Ramos (cell line): Measurements from ENCODE around the gene ILDR2.

Experiments
- in situ Hi-C: fragments of 300-500 bp; cut with MboI; formaldehyde crosslinking; loops from one replicate; pipeline ENCODE4 v1.14.3; 2022; ENCODE audit warnings: low sequenced_read_pairs; ENCODE audit not compliant: unreplicated experiment

ILDR2 gene, protein sequence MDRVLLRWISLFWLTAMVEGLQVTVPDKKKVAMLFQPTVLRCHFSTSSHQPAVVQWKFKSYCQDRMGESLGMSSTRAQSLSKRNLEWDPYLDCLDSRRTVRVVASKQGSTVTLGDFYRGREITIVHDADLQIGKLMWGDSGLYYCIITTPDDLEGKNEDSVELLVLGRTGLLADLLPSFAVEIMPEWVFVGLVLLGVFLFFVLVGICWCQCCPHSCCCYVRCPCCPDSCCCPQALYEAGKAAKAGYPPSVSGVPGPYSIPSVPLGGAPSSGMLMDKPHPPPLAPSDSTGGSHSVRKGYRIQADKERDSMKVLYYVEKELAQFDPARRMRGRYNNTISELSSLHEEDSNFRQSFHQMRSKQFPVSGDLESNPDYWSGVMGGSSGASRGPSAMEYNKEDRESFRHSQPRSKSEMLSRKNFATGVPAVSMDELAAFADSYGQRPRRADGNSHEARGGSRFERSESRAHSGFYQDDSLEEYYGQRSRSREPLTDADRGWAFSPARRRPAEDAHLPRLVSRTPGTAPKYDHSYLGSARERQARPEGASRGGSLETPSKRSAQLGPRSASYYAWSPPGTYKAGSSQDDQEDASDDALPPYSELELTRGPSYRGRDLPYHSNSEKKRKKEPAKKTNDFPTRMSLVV

DNA sequence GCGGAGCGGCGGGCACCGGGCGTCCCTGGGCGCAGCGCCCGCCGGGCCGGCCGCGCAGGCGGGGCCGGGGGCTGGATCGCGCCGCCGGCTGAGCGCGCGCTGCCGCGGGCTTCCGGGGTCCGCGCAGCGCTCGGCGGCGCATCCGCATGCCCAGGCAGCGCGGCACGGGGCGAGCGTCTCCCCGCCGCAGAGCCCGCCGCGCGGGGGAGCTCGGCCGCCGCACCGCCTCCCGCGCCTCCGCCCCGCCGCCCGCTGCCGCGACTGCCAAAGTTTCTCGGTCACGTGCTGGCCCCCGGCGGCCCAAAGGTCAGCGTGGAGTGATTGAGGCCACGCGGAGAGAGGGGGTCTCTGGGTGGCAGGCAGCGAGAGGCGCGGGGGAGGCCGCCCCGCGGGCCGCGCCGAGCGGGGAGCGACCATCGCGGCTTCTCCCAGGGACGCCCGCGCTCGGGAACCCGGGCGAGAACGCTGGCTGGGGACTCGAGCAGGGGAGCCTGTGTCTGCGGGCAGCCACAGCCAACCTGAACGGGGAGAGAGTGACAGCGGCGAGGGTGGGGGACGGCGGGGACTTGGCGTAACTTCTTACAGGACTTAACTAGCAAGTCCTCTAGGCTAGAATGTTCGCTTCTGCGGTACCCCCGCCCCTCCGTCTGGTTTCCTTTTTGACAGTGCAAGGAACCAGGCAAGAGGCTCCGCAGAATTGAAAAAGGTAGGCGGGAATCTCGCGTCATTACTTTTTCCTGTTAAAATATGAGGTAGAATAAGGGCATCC, at the start of gene ILDR2:
TSS of gene ILDR2 (minus strand) at position 180 of the 769 bp plus-strand sequence. CDS start 272 bp downstream, outside the sequence.
- in situ Hi-C loops = no loop called here

DNA sequence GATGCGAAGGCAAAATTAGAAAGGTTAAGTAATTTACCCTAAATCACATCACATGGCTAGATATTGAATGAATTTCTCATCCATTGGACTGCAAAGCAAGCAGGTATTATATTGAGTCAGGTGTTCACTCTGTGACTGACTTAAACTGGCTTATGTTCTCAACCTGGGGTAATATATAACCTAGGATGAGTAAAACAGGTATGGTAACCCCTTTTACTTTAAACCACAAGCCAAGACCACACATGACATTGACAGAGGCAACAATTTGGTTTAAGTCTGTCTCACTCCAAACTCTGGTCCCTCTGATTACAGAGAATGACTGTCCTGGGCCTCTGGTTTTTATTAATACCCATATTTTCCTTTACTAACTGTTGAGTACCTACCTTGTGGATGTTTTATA, 47.0 kb upstream of the ILDR2 start:
- in situ Hi-C loops = no loop called here

DNA sequence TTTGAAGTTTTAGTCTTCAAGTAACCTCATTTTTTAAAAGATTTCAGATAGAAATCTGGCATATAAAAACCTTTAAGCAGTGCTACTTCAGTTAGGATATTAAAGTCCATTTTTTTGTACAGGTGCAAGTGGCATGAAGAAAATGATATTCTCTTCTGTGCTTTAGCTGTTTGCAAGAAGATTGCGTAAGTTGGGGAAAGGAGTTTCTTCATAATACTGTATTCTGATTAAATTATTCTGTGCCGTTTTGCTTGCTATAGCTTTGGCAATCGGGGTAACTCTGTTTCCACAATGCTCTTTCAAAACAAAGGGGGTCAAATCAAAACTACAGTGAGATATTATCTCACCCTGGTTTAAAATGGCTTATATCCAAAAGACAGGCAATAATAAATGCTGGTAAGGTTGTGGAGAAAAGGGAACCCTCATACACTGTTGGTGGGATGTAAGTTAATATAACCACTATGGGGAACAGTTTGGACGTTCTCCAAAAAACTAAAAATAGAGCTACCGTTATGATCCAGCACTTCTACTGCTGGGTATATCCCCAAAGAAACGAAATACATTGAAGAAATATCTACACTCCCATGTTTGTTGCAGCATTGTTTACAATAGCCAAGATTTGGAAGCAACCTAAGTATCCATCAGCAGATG, 40.9 kb upstream of the ILDR2 start:
- in situ Hi-C loops = no loop called here

DNA sequence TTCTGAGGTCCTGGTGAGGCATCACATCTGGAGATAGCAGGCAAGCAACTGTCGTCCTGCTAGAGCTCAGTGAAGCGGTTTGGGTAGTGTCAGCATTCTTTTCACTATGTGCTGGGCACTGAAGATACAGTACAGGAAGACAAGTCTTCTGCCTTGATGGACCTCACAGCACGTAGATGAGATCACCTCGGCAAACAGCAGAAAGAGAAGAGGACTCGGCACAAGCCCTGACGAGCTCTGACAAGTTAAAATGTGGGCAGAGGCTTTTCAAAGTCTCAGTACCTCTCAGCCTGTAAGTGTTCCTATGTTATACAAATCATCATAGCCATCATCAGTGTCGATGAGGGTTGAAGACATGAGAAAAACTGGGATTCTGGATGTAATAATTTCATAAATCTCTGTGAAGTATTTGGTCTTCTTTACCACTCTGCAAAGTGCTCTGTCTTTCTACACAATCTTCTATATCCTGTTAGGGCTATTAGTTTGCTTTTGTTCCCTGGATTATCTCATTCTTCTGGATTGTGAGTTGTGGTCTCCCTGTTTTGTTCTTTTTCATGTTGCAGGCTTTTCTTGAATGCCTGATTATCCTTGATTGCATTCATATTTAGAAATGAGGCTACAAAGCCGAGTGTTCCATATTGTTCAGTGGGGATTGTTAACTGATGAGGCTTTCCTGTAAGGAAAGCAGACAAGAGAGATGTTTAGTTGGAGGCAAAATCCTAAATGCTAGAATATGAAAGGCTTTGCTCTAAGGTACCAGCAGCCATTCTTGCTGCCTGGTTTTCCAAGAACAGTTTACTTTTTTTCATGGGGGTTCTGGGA, 38.0 kb upstream of the ILDR2 start:
- in situ Hi-C loops = no loop called here

DNA sequence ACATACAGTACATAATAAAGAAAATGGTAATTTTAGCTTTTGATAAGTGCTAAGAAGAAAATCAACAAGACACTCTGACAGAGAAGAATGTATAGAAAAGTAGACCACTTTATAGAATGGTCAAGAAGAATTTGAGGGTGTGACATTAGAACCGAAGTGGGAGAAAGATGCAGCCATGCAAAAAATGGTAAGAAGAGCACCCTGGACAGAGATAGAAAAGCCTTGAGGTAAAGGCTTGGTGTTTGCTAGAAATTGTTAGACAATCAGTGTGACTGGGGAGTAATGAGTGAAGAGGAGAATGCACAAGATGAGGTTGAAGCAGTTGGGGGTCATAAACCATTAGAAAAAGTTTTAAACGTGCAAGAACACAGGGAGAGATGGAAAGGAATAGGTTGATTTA, 37.2 kb upstream of the ILDR2 start:
- in situ Hi-C loops = no loop called here

DNA sequence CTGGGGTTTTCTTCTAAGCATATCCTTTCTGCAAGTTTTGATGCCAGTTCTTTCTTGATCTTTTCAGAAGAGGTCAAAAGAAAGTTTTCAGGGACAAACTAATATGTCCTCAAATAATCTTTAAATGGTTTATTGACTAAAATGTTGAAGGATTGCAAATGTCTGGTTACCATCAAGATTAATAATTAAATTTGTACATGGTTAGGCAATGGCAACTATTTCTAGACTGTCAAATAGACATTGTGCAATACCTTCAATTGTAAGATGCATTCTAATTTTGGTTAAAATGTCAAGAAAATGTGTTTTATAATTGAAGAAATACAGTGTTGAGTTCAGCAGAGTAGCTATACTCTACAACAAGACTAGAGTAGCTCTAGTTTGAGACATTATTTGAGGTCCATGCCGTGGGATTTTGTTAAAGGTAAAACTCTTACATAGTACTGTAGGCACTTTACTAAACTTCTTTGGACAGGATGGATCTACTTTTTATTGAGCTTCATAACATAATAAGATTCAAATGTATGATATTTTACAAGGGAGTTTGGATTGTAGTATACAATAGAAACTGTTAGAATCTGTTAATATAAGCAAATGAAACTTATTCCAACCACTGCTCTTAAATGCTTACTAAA, 36.3 kb upstream of the ILDR2 start:
- in situ Hi-C loops = no loop called here

DNA sequence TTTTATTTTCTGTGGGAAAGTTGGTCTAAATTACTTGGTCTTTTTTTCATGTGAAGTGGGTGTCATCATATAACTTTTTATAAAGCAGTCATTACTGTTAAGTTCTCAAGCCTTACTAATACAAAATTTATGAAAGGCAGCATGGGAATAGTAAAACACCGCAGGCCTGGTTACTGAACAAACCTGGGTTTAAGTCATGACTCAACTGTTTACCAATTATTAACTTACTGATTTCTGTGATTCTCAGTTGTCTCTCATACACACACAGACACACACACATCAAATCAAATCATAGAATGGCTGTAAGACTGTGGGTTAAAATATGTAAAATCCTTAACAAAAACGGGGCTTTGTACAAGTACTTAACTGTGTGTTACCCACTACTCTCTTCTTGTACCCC, 28.4 kb upstream of the ILDR2 start:
- in situ Hi-C loops = no loop called here

DNA sequence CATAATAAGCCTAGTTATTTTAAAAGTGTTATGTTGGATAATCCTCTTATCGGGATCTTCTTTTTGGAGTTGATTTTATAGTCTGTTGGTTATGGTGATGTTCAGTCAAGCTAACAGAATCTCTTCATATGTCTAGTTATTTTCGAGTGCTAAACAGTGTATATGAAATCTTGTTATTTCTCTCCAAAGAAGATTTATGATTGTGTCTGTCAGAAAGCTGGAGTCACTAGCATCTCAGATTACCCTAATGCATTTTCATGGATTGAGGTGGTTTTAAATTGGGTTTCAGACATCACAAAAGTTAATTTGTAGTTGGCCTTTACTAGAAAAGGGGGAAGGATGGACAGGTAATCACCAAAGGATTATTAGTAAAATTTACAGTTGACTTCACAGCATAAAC, 27.0 kb upstream of the ILDR2 start:
- in situ Hi-C loops = no loop called here

DNA sequence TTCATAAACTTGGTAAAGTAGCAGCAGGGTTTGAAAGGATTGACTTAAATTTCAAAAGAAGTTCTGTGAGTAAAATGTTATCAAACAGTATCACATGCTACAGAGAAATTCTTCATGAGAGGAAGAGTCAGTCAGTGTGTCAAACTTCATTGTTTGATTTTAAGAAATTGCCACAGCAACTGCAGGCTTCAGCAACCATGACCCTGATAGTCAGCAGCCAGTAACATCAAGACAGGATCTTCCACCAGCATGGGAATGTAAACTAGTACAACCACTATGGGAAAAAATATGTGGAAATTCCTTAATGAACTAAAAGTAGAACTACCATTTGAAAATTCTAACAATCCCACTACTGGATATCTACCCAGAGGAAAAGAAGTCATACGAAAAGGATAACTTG, 25.2 kb upstream of the ILDR2 start:
- in situ Hi-C loops = no loop called here

DNA sequence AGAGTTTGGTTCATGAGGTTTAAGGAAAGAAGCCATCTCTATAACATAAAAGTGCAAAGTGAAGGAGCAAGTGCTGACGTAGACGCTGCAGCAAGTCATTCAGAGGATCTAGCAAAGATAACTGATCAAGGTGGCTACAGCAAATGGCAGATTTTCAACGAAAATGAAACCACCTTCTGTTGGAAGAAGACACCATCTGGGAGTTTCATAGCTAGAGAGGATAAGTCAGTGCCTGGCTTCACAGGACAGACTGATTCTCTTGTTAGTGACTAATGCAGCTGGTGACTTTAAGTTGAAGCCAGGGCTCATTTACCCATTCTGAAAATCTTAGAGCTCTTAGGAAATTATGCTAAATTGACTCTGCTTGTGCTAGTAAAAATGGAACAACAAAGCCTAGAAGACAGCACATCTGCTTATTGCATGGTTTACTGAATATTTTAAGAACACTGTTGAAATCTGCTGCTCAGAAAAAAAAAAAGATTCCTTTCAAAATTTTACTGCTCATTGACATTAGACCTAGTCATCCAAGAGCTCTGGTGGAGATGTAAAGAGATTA, 24.2 kb upstream of the ILDR2 start:
- in situ Hi-C loops = no loop called here

DNA sequence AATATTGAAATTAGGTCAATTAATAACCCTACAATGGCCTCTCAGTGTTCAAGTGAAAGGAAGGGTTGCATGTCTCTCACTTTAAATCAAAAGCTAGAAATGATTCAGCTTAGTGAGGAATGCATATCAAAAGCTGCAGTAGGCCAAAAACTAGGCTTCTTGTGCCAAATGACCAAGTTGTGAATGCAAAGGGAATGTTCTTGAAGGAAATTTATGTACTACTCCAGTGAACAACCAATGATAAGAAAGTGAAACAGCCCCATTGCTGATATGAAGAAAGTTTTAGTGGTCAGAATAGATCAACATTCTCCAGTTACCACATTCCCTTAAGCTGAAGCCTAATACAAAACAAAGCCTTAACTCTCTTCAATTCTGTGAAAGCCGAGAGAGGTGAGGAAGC, 23.7 kb upstream of the ILDR2 start:
- in situ Hi-C loops = no loop called here

DNA sequence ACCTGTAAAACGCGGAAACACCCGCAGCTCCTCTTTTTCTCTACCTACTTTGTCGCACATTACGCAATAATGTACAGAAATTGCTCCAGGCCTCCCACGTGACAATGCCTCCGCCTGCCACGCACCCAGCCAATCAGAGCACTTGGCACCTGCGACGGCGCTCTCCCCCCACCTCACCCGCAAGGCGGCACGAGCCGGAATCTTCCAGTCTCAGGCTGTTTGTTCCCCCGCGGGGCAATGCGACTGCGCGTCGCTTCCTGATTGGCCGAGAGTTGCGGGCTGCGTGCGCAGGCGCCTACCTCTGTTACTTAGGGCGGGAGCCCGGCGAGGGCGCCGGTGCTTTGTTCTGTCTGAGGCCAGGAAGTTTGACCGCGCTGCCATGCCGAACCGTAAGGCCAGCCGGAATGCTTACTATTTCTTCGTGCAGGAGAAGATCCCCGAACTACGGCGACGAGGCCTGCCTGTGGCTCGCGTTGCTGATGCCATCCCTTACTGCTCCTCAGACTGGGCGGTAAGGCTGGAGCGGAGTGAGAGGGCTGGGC, 13.7 kb upstream of the ILDR2 start, which contains the start of gene MAEL:
TSS of gene MAEL (plus strand) at position 307 of the 542 bp plus-strand sequence. CDS start at position 380, 73 bp downstream.
- in situ Hi-C loops = no loop called here

DNA sequence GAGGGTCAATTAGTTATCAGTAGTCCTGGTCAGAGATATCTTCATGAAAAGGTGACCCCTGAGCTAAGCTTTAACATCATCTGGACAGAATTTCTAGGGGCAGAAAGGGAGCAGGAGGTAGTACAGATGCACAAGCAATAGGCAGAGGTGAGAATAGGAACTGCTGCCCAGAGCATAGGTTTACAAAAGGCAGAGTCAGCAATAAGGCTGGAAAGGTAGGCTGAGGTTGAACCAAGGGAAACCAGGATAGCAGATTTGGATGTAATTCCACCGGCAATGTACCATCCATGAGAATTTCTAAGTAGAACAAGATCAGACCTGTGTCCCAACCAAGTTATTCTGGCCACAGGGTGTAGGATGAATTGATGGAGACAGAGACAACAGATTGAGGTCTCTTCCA, 6.2 kb upstream of the ILDR2 start:
- in situ Hi-C loops = no loop called here

DNA sequence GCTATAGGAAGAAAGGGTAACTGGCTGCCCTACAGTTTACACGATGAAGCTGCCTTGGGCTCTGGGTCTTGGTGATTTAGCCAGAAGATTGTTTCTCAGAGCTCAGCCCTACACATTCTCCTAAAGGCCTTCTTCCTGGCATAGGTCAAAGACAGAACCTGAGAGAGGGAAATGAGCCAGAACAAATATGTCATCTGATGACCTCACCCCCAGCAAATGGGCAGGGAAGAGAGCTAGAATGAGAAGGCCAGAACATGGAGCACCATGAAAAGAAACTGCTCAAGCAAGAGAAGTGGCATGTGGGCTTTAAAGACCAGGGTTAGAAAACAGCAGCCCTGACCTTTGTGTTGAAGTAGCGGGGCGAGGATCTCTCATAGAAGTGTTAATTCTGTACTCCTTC, 5.5 kb upstream of the ILDR2 start:
- in situ Hi-C loops = no loop called here

DNA sequence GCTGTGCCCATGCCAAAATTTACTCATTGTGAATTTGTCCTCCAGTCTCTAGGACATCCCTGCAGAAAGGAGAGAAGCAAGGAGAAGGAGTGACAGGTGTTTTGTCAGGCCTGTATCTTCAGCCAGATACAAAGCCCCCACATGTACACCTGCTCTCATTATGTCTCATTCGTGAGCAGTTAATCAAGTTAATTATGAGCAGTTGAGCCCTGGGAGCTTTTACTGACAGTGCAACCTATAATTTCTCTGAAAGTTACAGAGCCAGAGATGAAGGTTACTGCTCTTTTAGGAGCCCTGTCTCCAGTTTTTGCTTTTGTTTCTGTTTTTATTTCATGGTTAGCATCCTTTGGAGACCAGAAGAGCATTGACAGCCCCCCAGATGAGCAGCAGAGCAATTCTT, 5.0 kb upstream of the ILDR2 start:
- in situ Hi-C loops = no loop called here

DNA sequence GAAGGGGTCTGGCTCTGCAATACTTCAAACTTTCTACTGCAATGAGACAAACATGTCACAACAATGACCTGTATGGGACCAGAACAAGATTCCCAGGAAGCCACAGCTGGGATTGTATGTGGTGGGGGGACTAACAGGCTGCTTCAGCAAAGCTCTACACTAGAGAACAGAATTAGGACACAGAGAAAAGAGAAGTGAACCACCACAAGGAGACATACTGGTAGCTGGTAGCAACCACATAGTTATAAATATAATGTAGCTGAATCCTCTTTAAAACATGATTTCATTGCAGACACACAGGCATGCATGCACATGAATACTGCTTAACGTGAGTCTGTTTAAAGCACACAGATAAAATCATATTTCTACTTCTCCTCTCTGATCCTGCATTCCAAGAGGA, 3.5 kb upstream of the ILDR2 start:
- in situ Hi-C loops = no loop called here

DNA sequence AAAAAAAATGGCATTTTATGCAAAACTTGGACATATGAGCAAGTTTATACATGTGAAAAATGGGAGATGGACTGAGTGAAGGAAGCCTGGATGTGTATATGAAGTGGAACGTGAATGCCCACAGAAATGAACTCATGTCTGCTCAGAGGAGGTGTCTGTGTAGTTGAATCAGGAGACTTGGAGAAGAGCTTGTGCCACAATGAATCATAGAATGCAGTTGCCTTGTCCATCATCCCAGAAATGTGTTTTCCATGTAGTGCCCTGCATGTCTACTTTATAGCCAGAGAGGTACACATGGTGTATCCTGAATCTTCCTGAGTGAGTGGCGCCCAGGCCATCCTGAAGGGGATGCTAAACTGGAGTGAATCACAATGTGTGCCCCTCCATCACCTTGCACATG, 2.6 kb upstream of the ILDR2 start:
- in situ Hi-C loops = no loop called here

DNA sequence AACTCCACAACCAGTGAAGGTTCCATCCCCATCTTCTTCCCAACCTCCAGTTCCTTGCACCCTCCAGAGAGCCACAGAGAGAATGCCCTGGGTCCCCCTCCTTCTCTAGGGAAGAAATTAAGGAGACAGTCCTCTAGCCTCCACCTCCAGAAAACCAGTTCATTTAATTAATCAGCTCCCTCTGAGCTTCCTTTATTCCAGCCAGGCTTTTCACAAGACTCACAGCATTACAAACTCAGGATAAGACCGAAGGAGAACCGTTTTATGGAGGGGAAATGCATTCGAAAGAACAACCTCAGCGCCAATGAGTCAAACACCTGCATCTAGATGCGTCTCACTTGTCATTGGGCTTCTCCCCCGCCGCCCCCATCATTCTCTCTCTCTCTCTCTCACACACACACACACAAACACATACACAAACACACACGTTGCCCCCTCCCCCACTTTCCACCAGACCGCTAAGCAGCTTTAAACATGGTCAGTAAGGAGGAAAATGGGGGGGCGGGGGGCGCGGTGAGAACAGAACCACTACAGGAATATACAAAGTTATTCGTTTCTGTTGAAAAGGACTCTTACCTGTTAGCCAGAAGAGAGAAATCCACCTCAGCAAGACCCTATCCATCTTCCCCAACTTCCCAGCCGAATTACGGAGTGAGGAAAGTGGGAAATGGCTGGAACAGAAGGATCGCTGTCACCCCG, 544 bp downstream of the ILDR2 start:
- in situ Hi-C loops = no loop called here
